IPS-20b (cell line): Measurements from ENCODE around the gene JAZF1.

Experiments
- H3K27ac ChIP-seq: one replicate; pipeline ENCODE4 v1.5.1; 2013; ENCODE audit warnings: low read length
- H3K27me3 ChIP-seq: 2 replicates; pipeline ENCODE4 v1.6.1; 2013; ENCODE audit warnings: mild to moderate bottlenecking, low read length, inconsistent platforms; ENCODE audit not compliant: insufficient read depth
- H3K36me3 ChIP-seq: 2 replicates; pipeline ENCODE4 v1.6.1; 2013; ENCODE audit warnings: low read depth, mild to moderate bottlenecking, inconsistent platforms, low read length, moderate library complexity; ENCODE audit not compliant: insufficient read depth
- H3K4me1 ChIP-seq: 2 replicates; pipeline ENCODE4 v1.6.1; 2013; ENCODE audit warnings: mild to moderate bottlenecking, control low read depth, inconsistent platforms, low read length, moderate library complexity; ENCODE audit not compliant: insufficient read depth
- H3K4me3 ChIP-seq: 2 replicates; pipeline ENCODE4 v1.5.1; 2013; ENCODE audit warnings: mild to moderate bottlenecking, low read length, inconsistent platforms
- H3K9ac ChIP-seq: 2 replicates; pipeline ENCODE4 v1.6.1; 2013; ENCODE audit warnings: low read depth, mild to moderate bottlenecking, inconsistent platforms, low read length, moderate library complexity
- H3K9me3 ChIP-seq: 2 replicates; pipeline ENCODE4 v1.6.1; 2013; ENCODE audit warnings: mild to moderate bottlenecking, low read depth, low read length, inconsistent platforms; ENCODE audit not compliant: insufficient read depth

JAZF1 gene

GRCh38 chr7:27918503-27918902, 262.1 kb downstream of the JAZF1 start:
- no peaks in the 10 kb centered on the region for H3K27me3 ChIP-seq
- peaks cover 11% of the 10 kb centered on the region; the same call in 1 of the 2 replicates for H3K4me1 ChIP-seq
- no peak overlapping the region for H3K27ac ChIP-seq
- no peak overlapping the region for H3K4me3 ChIP-seq
- H3K9ac ChIP-seq = no peak overlapping the region
- H3K9me3 ChIP-seq = no peaks in the 10 kb centered on the region
- no peaks in the 10 kb centered on the region for H3K36me3 ChIP-seq

GRCh38 chr7:27917774-27918314, 262.8 kb downstream of the JAZF1 start:
- Histone ChIP-seq H3K36me3 (no peaks in the 10 kb centered on the region), H3K4me1 (peaks cover 12% of the 10 kb centered on the region), H3K27me3 (no peaks in the 10 kb centered on the region), H3K4me3 (no peak overlapping the region), H3K27ac (no peak overlapping the region), H3K9me3 (no peaks in the 10 kb centered on the region), H3K9ac (no peak overlapping the region)

- Histone ChIP-seq H3K4me1 (peaks cover 19% of the 10 kb centered on the region), H3K27ac (no peak overlapping the region), H3K9me3 (no peaks in the 10 kb centered on the region), H3K4me3 (no peak overlapping the region), H3K9ac (no peak overlapping the region), H3K27me3 (no peaks in the 10 kb centered on the region), H3K36me3 (no peaks in the 10 kb centered on the region)
These were observed 263.5 kb downstream of the JAZF1 start for GRCh38 chr7:27917119-27917518.

- H3K9ac ChIP-seq = no peak overlapping the region
- H3K27me3 ChIP-seq = no peaks in the 10 kb centered on the region
- H3K9me3 ChIP-seq = no peaks in the 10 kb centered on the region
- H3K36me3 ChIP-seq = no peaks in the 10 kb centered on the region
- H3K27ac ChIP-seq = no peak overlapping the region
- H3K4me3 ChIP-seq = no peak overlapping the region
- peaks cover 27% of the 10 kb centered on the region for H3K4me1 ChIP-seq
These were observed 264.2 kb downstream of the JAZF1 start for GRCh38 chr7:27916372-27916771.

GRCh38 chr7:27914409-27914808, 266.2 kb downstream of the JAZF1 start:
- H3K9ac ChIP-seq = no peak overlapping the region
- no peaks in the 10 kb centered on the region for H3K9me3 ChIP-seq
- H3K36me3 ChIP-seq = no peaks in the 10 kb centered on the region
- peaks cover 35% of the 10 kb centered on the region for H3K4me1 ChIP-seq
- H3K4me3 ChIP-seq = no peak overlapping the region
- H3K27me3 ChIP-seq = no peaks in the 10 kb centered on the region
- H3K27ac ChIP-seq = no peak overlapping the region

GRCh38 chr7:27912751-27913150, 267.8 kb downstream of the JAZF1 start:
- Histone ChIP-seq H3K27ac (peak overlapping the region; percentile 66), H3K27me3 (no peaks in the 10 kb centered on the region), H3K36me3 (no peaks in the 10 kb centered on the region), H3K4me3 (no peak overlapping the region), H3K4me1 (peaks cover 36% of the 10 kb centered on the region), H3K9ac (no peak overlapping the region), H3K9me3 (no peaks in the 10 kb centered on the region)

- Histone ChIP-seq H3K4me3 (peak overlapping the region; percentile 33), H3K27ac (peak overlapping the region; percentile 66), H3K27me3 (no peaks in the 10 kb centered on the region), H3K9ac (no peak overlapping the region), H3K9me3 (no peaks in the 10 kb centered on the region), H3K4me1 (peaks cover 44% of the 10 kb centered on the region), H3K36me3 (no peaks in the 10 kb centered on the region)
These were observed 268.7 kb downstream of the JAZF1 start for GRCh38 chr7:27911920-27912319.

GRCh38 chr7:27910326-27910725, 270.3 kb downstream of the JAZF1 start:
- Histone ChIP-seq H3K36me3 (no peaks in the 10 kb centered on the region), H3K4me1 (peaks cover 55% of the 10 kb centered on the region), H3K27ac (peak overlapping the region; percentile 43), H3K9me3 (no peaks in the 10 kb centered on the region), H3K9ac (peak overlapping the region; percentile 41; the same call in 1 of the 2 replicates), H3K4me3 (peak overlapping the region; percentile 32; the same call in 1 of the 2 replicates), H3K27me3 (no peaks in the 10 kb centered on the region)

- no peak overlapping the region for H3K27ac ChIP-seq
- no peaks in the 10 kb centered on the region for H3K36me3 ChIP-seq
- H3K27me3 ChIP-seq = no peaks in the 10 kb centered on the region
- H3K9ac ChIP-seq = no peak overlapping the region
- peaks cover 53% of the 10 kb centered on the region for H3K4me1 ChIP-seq
- H3K4me3 ChIP-seq = no peak overlapping the region
- no peaks in the 10 kb centered on the region for H3K9me3 ChIP-seq
These were observed 271.9 kb downstream of the JAZF1 start for GRCh38 chr7:27908534-27909165.

GRCh38 chr7:27906385-27907091, 274.1 kb downstream of the JAZF1 start:
- Histone ChIP-seq H3K9ac (no peak overlapping the region), H3K9me3 (no peaks in the 10 kb centered on the region), H3K27ac (no peak overlapping the region), H3K36me3 (no peaks in the 10 kb centered on the region), H3K27me3 (no peaks in the 10 kb centered on the region), H3K4me3 (peak overlapping the region; percentile 28; the same call in 1 of the 2 replicates), H3K4me1 (peaks cover 37% of the 10 kb centered on the region)

GRCh38 chr7:27905951-27906350, 274.6 kb downstream of the JAZF1 start:
- Histone ChIP-seq H3K9me3 (no peaks in the 10 kb centered on the region), H3K27ac (no peak overlapping the region), H3K9ac (no peak overlapping the region), H3K27me3 (no peaks in the 10 kb centered on the region), H3K36me3 (no peaks in the 10 kb centered on the region), H3K4me1 (peaks cover 31% of the 10 kb centered on the region), H3K4me3 (peak overlapping the region; percentile 28; the same call in 1 of the 2 replicates)
